ENCODE results near the gene ANXA3.

GRCh38 chr4:78608684-78609083, 57.1 kb downstream of the ANXA3 start:
- TF ChIP-seq CTCF (IDR thresholded peaks at IDR 0.05; ENCODE audit: extremely low read depth in 1 of 2, insufficient read depth in 1 of 2, low read depth in 1 of 2, low read length in 2 of 2) (no peak), POLR2AphosphoS5 (IDR thresholded peaks at IDR 0.05; ENCODE audit: insufficient read depth, low read depth, low read length) (no peak), POLR2A (IDR thresholded peaks at IDR 0.05; ENCODE audit: low read depth, low read length) (no peak), JUN (IDR thresholded peaks at IDR 0.05; ENCODE audit: borderline replicate concordance, insufficient read depth, insufficient read length, low read depth) (no peak), EZH2 (IDR thresholded peaks at IDR 0.05; ENCODE audit: borderline replicate concordance, low read depth, low read length, severe bottlenecking) (no peak), GATA2 (IDR thresholded peaks at IDR 0.05; ENCODE audit: insufficient read depth, insufficient read length, low read depth, low read length) (no peak), MYC (IDR thresholded peaks at IDR 0.05; ENCODE audit: low read depth, low read length) (no peak), MAX (IDR thresholded peaks at IDR 0.05; ENCODE audit: insufficient read depth, insufficient read length) (no peak), FOS (IDR thresholded peaks at IDR 0.05; ENCODE audit: borderline replicate concordance, insufficient read depth, low read length) (no peak)
